ENCODE results near the gene PREB.

DNA sequence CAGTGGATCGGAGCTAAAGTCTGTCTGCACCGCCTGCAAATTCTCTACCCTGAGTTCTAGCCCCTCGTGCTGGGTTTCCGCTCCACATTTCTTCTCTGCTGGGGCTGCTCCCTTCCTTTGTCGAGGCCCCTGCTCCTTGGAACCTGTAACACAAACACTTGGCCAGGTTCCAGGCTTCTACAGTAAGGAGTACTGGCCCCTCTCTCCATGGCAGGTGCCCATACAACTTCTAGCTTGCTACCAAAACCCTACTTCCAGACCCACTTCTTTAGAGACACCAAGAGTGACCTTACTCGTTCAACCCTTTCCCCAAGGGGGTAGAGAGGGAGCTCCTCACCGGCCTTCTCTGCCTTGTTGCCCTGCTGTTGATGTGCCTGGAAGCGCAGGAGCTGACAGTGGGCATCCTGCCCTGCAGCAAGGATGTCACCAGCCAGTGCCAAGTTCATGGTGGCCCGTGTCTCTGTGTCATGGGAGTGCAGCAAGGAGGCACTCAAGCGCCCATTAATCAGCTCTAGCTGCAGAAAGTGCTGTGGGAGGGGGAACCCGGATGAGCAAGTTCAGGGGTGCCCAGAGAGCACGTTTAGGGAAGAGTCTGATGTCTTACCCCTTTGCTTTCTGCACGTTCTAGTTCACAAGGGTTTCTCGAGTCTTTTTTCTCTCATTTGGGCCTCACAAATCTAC lies 1.1 kb downstream of the PREB start:
- TF ChIP-seq, protein P1, sequence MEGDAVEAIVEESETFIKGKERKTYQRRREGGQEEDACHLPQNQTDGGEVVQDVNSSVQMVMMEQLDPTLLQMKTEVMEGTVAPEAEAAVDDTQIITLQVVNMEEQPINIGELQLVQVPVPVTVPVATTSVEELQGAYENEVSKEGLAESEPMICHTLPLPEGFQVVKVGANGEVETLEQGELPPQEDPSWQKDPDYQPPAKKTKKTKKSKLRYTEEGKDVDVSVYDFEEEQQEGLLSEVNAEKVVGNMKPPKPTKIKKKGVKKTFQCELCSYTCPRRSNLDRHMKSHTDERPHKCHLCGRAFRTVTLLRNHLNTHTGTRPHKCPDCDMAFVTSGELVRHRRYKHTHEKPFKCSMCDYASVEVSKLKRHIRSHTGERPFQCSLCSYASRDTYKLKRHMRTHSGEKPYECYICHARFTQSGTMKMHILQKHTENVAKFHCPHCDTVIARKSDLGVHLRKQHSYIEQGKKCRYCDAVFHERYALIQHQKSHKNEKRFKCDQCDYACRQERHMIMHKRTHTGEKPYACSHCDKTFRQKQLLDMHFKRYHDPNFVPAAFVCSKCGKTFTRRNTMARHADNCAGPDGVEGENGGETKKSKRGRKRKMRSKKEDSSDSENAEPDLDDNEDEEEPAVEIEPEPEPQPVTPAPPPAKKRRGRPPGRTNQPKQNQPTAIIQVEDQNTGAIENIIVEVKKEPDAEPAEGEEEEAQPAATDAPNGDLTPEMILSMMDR (IDR thresholded peaks at IDR 0.05), result no peak
- TF ChIP-seq EP300 (IDR thresholded peaks at IDR 0.05), result no peak
- TF ChIP-seq POLR2A (IDR thresholded peaks at IDR 0.05), result no peak
- TF ChIP-seq POLR2AphosphoS5 (IDR thresholded peaks at IDR 0.05), result no peak
